HEK293 (cell line): ENCODE data around the gene LZTR1.
A peak's percentile ranks its signal among the peaks of the same experiment; 100 is the strongest.

Experiments used
- CTCF ChIP-seq: fragments of 450-650 bp; formaldehyde crosslinking; IDR thresholded peaks from 2 replicates; pipeline ENCODE4 v1.5.1; 2016; ENCODE audit warnings: missing biosample characterization, missing genetic modification characterization
- EGR2 ChIP-seq: fragments of 450-650 bp; formaldehyde crosslinking; IDR thresholded peaks from 2 replicates; pipeline ENCODE4 v1.5.1; 2016; ENCODE audit warnings: low read depth, missing biosample characterization, missing genetic modification characterization
- FEZF1 ChIP-seq: fragments of 450-650 bp; formaldehyde crosslinking; IDR thresholded peaks from 2 replicates; pipeline ENCODE4 v1.5.1; 2016; ENCODE audit warnings: missing biosample characterization, missing genetic modification characterization
- HOXC10 ChIP-seq: sonication (generic); formaldehyde crosslinking; IDR thresholded peaks from 2 replicates; pipeline ENCODE4 v1.8.1; 2023; ENCODE audit warnings: mild to moderate bottlenecking, missing genetic modification reagents
- KLF7 ChIP-seq: fragments of 450-650 bp; formaldehyde crosslinking; IDR thresholded peaks from 2 replicates; pipeline ENCODE4 v1.5.1; 2016; ENCODE audit warnings: missing biosample characterization, missing genetic modification characterization, borderline replicate concordance
- MZF1 ChIP-seq: fragments of 450-650 bp; formaldehyde crosslinking; IDR thresholded peaks from 2 replicates; pipeline ENCODE4 v1.5.1; 2017; ENCODE audit warnings: missing biosample characterization, missing genetic modification characterization, borderline replicate concordance
- PRDM10 ChIP-seq: fragments of 450-650 bp; formaldehyde crosslinking; IDR thresholded peaks from 2 replicates; pipeline ENCODE4 v1.5.1; 2016; ENCODE audit warnings: missing biosample characterization, missing genetic modification characterization
- SCRT1 ChIP-seq: fragments of 450-650 bp; formaldehyde crosslinking; IDR thresholded peaks from 2 replicates; pipeline ENCODE4 v1.5.1; 2016; ENCODE audit warnings: missing biosample characterization, missing genetic modification characterization, borderline replicate concordance
- SP3 ChIP-seq: fragments of 450-650 bp; formaldehyde crosslinking; IDR thresholded peaks from 2 replicates; pipeline ENCODE4 v1.5.1; 2016; ENCODE audit warnings: missing biosample characterization, missing genetic modification characterization
- SP7 ChIP-seq: fragments of 450-650 bp; formaldehyde crosslinking; IDR thresholded peaks from 2 replicates; pipeline ENCODE4 v1.5.1; 2016; ENCODE audit warnings: missing biosample characterization, missing genetic modification characterization
- YY1 ChIP-seq: fragments of 450-650 bp; formaldehyde crosslinking; IDR thresholded peaks from 2 replicates; pipeline ENCODE4 v1.5.1; 2018; ENCODE audit warnings: missing biosample characterization, missing genetic modification characterization
- YY2 ChIP-seq: fragments of 450-650 bp; formaldehyde crosslinking; IDR thresholded peaks from 2 replicates; pipeline ENCODE4 v1.5.1; 2016; ENCODE audit warnings: missing biosample characterization, missing genetic modification characterization
- ZFP37 ChIP-seq: fragments of 450-650 bp; formaldehyde crosslinking; IDR thresholded peaks from 2 replicates; pipeline ENCODE4 v1.5.1; 2016; ENCODE audit warnings: missing biosample characterization, missing genetic modification characterization
- ZFP41 ChIP-seq: fragments of 450-650 bp; formaldehyde crosslinking; IDR thresholded peaks from 2 replicates; pipeline ENCODE4 v1.5.1; 2016; ENCODE audit warnings: missing biosample characterization, missing genetic modification characterization, borderline replicate concordance
- ZNF239 ChIP-seq: fragments of 450-650 bp; formaldehyde crosslinking; IDR thresholded peaks from 2 replicates; pipeline ENCODE4 v1.5.1; 2016; ENCODE audit warnings: missing biosample characterization, missing genetic modification characterization
- ZNF248 ChIP-seq: fragments of 450-650 bp; formaldehyde crosslinking; IDR thresholded peaks from 2 replicates; pipeline ENCODE4 v1.5.1; 2017; ENCODE audit warnings: missing biosample characterization, missing genetic modification characterization
- ZNF324 ChIP-seq: fragments of 450-650 bp; formaldehyde crosslinking; IDR thresholded peaks from 2 replicates; pipeline ENCODE4 v1.5.1; 2016; ENCODE audit warnings: missing biosample characterization, missing genetic modification characterization
- ZNF341 ChIP-seq: fragments of 450-650 bp; formaldehyde crosslinking; IDR thresholded peaks from 2 replicates; pipeline ENCODE4; 2016; ENCODE audit warnings: low read depth, missing biosample characterization, missing genetic modification characterization
- ZNF391 ChIP-seq: fragments of 450-650 bp; formaldehyde crosslinking; IDR thresholded peaks from 2 replicates; pipeline ENCODE4 v1.5.1; 2016; ENCODE audit warnings: low read depth, missing biosample characterization, missing genetic modification characterization, borderline replicate concordance
- ZNF555 ChIP-seq: fragments of 450-650 bp; formaldehyde crosslinking; conservative IDR thresholded peaks from 2 replicates; pipeline ENCODE4 v1.5.1; 2017; ENCODE audit warnings: missing biosample characterization, mild to moderate bottlenecking, missing genetic modification characterization, inconsistent platforms
- ZNF610 ChIP-seq: fragments of 450-650 bp; formaldehyde crosslinking; IDR thresholded peaks from 2 replicates; pipeline ENCODE4 v1.5.1; 2016; ENCODE audit warnings: missing biosample characterization, missing genetic modification characterization, borderline replicate concordance
- ZNF654 ChIP-seq: fragments of 450-650 bp; formaldehyde crosslinking; IDR thresholded peaks from 2 replicates; pipeline ENCODE4 v1.5.1; 2016; ENCODE audit warnings: low read depth, missing biosample characterization, missing genetic modification characterization
- ZNF76 ChIP-seq: fragments of 450-650 bp; formaldehyde crosslinking; IDR thresholded peaks from 2 replicates; pipeline ENCODE4; 2016; ENCODE audit warnings: low read depth, missing biosample characterization, missing genetic modification characterization, borderline replicate concordance
- ZNF792 ChIP-seq: fragments of 450-650 bp; formaldehyde crosslinking; IDR thresholded peaks from 2 replicates; pipeline ENCODE4 v1.5.1; 2016; ENCODE audit warnings: missing biosample characterization, missing genetic modification characterization
- ZXDB ChIP-seq: fragments of 450-650 bp; formaldehyde crosslinking; IDR thresholded peaks from 2 replicates; pipeline ENCODE4 v1.5.1; 2016; ENCODE audit warnings: missing biosample characterization, missing genetic modification characterization
- TF ChIP-seq, protein P1 (sequence below): fragments of 450-650 bp; formaldehyde crosslinking; IDR thresholded peaks from 2 replicates; pipeline ENCODE4 v1.5.1; 2016; ENCODE audit warnings: missing biosample characterization, missing genetic modification characterization
- TF ChIP-seq, protein P2 (sequence below): fragments of 450-650 bp; IDR thresholded peaks from 2 replicates; pipeline ENCODE4 v1.5.1; 2018; ENCODE audit warnings: missing biosample characterization, missing genetic modification characterization
- TF ChIP-seq, protein P3 (sequence below): fragments of 450-650 bp; formaldehyde crosslinking; optimal IDR thresholded peaks from 2 replicates; pipeline ENCODE3; 2016; ENCODE audit warnings: missing biosample characterization, mild to moderate bottlenecking, missing genetic modification characterization

Gene LZTR1

GRCh38 chr22:21001601-21002325 is 19.7 kb downstream of the LZTR1 start, which contains the start of gene THAP7 (continued):
- TF ChIP-seq ZNF324 (tag by site-specific recombination) = peak; percentile 15
- TF ChIP-seq, protein P1, sequence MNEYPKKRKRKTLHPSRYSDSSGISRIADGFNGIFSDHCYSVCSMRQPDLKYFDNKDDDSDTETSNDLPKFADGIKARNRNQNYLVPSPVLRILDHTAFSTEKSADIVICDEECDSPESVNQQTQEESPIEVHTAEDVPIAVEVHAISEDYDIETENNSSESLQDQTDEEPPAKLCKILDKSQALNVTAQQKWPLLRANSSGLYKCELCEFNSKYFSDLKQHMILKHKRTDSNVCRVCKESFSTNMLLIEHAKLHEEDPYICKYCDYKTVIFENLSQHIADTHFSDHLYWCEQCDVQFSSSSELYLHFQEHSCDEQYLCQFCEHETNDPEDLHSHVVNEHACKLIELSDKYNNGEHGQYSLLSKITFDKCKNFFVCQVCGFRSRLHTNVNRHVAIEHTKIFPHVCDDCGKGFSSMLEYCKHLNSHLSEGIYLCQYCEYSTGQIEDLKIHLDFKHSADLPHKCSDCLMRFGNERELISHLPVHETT (tag by site-specific recombination) = 0 out of 2 replicates have a peak, but pooled peaks have one; percentile 21
- TF ChIP-seq SCRT1 (tag by site-specific recombination) = peak; percentile 99
- TF ChIP-seq CTCF = 0 out of 2 replicates have a peak, but pooled peaks have one; percentile 34
- TF ChIP-seq YY1 (tag by site-specific recombination) = peak; percentile 86
- peak; percentile 60; the same call in 1 of the 2 replicates for TF ChIP-seq ZNF610 (tag by site-specific recombination)
- TF ChIP-seq ZNF654 = no peak
- TF ChIP-seq, protein P2, sequence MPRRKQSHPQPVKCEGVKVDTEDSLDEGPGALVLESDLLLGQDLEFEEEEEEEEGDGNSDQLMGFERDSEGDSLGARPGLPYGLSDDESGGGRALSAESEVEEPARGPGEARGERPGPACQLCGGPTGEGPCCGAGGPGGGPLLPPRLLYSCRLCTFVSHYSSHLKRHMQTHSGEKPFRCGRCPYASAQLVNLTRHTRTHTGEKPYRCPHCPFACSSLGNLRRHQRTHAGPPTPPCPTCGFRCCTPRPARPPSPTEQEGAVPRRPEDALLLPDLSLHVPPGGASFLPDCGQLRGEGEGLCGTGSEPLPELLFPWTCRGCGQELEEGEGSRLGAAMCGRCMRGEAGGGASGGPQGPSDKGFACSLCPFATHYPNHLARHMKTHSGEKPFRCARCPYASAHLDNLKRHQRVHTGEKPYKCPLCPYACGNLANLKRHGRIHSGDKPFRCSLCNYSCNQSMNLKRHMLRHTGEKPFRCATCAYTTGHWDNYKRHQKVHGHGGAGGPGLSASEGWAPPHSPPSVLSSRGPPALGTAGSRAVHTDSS = no peak
- peak; percentile 71 for TF ChIP-seq SP3 (tag by site-specific recombination)
- peak; percentile 38; the same call in 1 of the 2 replicates for TF ChIP-seq ZNF391 (tag by site-specific recombination)
- no peak for TF ChIP-seq MZF1 (tag by site-specific recombination)
- peak; percentile 50 for TF ChIP-seq ZFP37 (tag by site-specific recombination)
- peak; percentile 22; the same call in 1 of the 2 replicates for TF ChIP-seq ZXDB (tag by site-specific recombination)
- TF ChIP-seq YY2 = peak; percentile 87
- peak; percentile 93 for TF ChIP-seq ZNF76 (tag by site-specific recombination)
- TF ChIP-seq PRDM10 = peak; percentile 82
- TF ChIP-seq ZNF341 (tag by site-specific recombination) = peak; percentile 45; the same call in 1 of the 2 replicates
- peak; percentile 76 for TF ChIP-seq FEZF1 (tag by site-specific recombination)
- TF ChIP-seq SP7 (tag by site-specific recombination) = peak; percentile 88
- TF ChIP-seq, protein P3, sequence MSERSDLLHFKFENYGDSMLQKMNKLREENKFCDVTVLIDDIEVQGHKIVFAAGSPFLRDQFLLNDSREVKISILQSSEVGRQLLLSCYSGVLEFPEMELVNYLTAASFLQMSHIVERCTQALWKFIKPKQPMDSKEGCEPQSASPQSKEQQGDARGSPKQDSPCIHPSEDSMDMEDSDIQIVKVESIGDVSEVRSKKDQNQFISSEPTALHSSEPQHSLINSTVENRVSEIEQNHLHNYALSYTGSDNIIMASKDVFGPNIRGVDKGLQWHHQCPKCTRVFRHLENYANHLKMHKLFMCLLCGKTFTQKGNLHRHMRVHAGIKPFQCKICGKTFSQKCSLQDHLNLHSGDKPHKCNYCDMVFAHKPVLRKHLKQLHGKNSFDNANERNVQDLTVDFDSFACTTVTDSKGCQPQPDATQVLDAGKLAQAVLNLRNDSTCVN (tag by site-specific recombination) = peak; percentile 99
- peak; percentile 90; the same call in 1 of the 2 replicates for TF ChIP-seq HOXC10
- TF ChIP-seq KLF7 (tag by site-specific recombination) = peak; percentile 80; the same call in 1 of the 2 replicates
- TF ChIP-seq ZNF239 (tag by site-specific recombination) = no peak; the same call in 1 of the 2 replicates
- TF ChIP-seq ZFP41 (tag by site-specific recombination) = no peak
- peak; percentile 54; the same call in 1 of the 2 replicates for TF ChIP-seq EGR2 (tag by site-specific recombination)
- TF ChIP-seq ZNF555 (tag by site-specific recombination) = no peak
- TF ChIP-seq ZNF248 (tag by site-specific recombination) = no peak
- peak; percentile 2; the same call in 1 of the 2 replicates for TF ChIP-seq ZNF792 (tag by site-specific recombination)
